ENCODE results near the gene DLG2. TPM values are rescaled to one million over a fixed set of nuclear protein-coding genes. Genes with fewer than 3 reads are reported as not detected.
A peak's percentile ranks its signal among the peaks of the same experiment; 100 is the strongest.

Gene DLG2
- total RNA-seq, 1 experiment from 2014 or later, result 12.1 TPM

DNA sequence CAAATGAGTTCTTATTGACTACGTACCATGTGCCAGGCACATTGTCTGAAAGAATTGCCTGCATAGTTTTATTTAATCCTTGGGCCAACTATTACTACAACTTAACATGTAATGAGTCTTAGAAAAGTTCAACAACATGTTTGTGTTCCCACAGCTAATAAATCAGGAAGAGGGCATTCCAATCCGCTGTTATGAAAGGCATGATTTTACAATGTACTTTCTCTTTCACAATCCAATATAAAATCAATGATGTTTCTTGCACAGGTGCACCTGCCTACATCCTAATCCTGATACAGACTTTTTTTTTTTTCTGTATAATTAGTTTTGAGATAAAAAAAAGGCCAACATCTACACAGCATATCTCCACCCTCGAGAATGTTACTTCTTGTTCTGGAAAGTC is 1612.6 kb downstream of the DLG2 start:
- H3K27ac ChIP-seq, result no peak overlapping the region
- H3K4me1 ChIP-seq, result no peaks in the 10 kb centered on the region
- DNase-seq, result no peak
- H3K27me3 ChIP-seq, result no peaks in the 10 kb centered on the region
- H3K4me3 ChIP-seq, result no peak overlapping the region
- no peaks in the 10 kb centered on the region for H3K36me3 ChIP-seq
- no peaks in the 10 kb centered on the region for H3K9me3 ChIP-seq (replicated peaks)

DNA sequence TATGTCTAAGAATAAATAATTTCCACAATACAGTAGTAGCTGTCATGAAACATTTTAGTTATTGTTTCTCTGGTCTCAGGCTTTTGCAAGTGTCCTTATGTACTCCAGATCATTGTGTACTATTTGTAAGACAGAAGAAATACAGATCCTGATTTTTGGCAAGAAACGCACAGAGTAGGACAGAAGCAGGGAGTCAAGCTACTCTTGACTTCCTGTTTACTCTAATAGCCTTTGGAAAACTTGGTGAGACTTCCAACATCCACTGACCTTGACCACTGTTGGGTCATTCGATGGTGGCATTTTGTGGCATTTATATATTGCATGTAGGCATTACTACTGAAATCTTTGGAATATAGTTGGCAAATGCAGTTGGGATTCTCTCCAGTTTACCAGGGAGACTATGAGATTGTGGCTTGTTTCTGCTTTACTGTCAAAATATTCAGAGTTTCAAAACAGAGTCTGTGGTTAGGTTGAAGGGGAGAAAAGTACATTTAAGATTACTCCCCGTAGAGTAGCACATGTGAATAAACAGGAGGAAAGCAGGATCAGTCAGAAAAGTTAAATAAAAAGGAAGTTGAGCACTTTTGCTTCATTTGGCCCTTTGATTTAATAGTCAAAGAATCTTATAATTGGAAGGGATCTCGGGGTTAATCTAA is 1614.8 kb downstream of the DLG2 start:
- no peak overlapping the region for H3K27ac ChIP-seq
- no peak for DNase-seq
- no peaks in the 10 kb centered on the region for H3K9me3 ChIP-seq (replicated peaks)
- no peak overlapping the region for H3K4me3 ChIP-seq
- no peaks in the 10 kb centered on the region for H3K4me1 ChIP-seq
- H3K27me3 ChIP-seq, result no peaks in the 10 kb centered on the region
- no peaks in the 10 kb centered on the region for H3K36me3 ChIP-seq

DNA sequence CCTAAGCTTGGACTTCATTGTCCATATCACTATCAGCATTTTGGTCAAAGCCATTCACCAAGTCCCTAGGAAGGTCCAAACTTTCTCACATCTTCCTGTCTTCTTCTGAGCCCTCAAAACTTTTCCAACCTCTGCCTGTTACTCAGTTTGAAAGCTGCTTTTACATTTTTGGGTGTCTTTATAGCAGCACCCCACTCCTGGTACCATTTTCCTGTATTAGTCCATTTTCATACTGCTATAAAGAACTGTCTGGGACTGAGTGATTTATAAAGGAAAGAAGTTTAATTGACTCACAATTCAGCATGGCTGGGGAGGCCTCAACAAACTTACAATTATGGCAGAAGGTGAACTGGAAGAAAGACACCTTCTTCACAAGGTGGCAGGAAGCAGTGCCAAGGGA is 1624.0 kb downstream of the DLG2 start:
- Histone ChIP-seq H3K27me3 (no peaks in the 10 kb centered on the region), H3K36me3 (no peaks in the 10 kb centered on the region), H3K27ac (no peak overlapping the region), H3K4me1 (no peaks in the 10 kb centered on the region), H3K9me3 (replicated peaks) (peaks cover 6% of the 10 kb centered on the region), H3K4me3 (no peak overlapping the region)
- no peak for DNase-seq

GRCh38 chr11:83998921-83999320 is 1628.2 kb downstream of the DLG2 start:
- Histone ChIP-seq H3K4me1 (no peaks in the 10 kb centered on the region), H3K27me3 (no peaks in the 10 kb centered on the region), H3K9me3 (replicated peaks) (peaks cover 6% of the 10 kb centered on the region), H3K27ac (no peak overlapping the region), H3K4me3 (no peak overlapping the region), H3K36me3 (no peaks in the 10 kb centered on the region)
- DNase-seq, result no peak

DNA sequence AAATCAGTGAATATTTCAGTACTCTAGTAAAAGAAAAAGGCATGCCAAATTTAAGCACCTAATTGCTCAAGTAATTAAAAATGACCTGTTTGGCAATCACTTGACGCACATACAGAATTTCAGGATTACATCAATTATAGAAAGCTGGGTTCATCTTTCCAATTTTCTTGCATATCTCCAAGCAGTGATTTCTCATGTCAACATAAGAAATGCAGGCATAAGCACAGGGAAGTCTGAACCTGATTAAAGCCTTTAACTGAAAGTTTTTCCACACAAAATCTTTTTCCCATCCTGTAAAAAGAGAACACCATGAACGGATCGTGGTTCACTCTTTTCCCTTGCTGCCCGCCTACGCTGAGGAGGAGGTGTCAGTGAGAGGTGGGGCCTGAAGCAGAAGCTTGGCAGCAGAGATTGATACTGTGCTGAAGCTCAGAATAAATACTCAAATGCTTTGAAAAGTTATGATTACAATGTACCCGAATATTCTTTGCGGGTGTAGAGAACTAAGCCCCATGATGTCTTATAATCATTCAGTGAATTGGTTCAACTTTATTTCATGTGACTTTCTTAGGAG is 1636.9 kb downstream of the DLG2 start:
- Histone ChIP-seq H3K36me3 (no peaks in the 10 kb centered on the region), H3K27me3 (no peaks in the 10 kb centered on the region), H3K27ac (no peak overlapping the region), H3K9me3 (replicated peaks) (no peaks in the 10 kb centered on the region), H3K4me1 (no peaks in the 10 kb centered on the region), H3K4me3 (no peak overlapping the region)
- no peak for DNase-seq

- Histone ChIP-seq H3K27me3 (no peaks in the 10 kb centered on the region), H3K4me3 (no peak overlapping the region)
These were observed 1644.3 kb downstream of the DLG2 start for GRCh38 chr11:83982825-83983224.

GRCh38 chr11:83979593-83979992 is 1647.6 kb downstream of the DLG2 start:
- Histone ChIP-seq H3K4me3 (no peak overlapping the region), H3K9me3 (replicated peaks) (no peaks in the 10 kb centered on the region), H3K27me3 (no peaks in the 10 kb centered on the region), H3K4me1 (no peaks in the 10 kb centered on the region), H3K36me3 (no peaks in the 10 kb centered on the region), H3K27ac (no peak overlapping the region)
- DNase-seq, result no peak

More at GRCh38 chr11:83982825-83983224, 1644.3 kb downstream of the DLG2 start:
- no peaks in the 10 kb centered on the region for H3K9me3 ChIP-seq (replicated peaks)
- no peaks in the 10 kb centered on the region for H3K4me1 ChIP-seq
- no peak for DNase-seq
- no peak overlapping the region for H3K27ac ChIP-seq
- H3K36me3 ChIP-seq, result no peaks in the 10 kb centered on the region

- no peaks in the 10 kb centered on the region for H3K4me1 ChIP-seq
- no peak for DNase-seq
- H3K27me3 ChIP-seq, result no peaks in the 10 kb centered on the region
- H3K27ac ChIP-seq, result no peak overlapping the region
- no peaks in the 10 kb centered on the region for H3K36me3 ChIP-seq
- H3K4me3 ChIP-seq, result no peak overlapping the region
- no peaks in the 10 kb centered on the region for H3K9me3 ChIP-seq (replicated peaks)
These were observed 1648.2 kb downstream of the DLG2 start for GRCh38 chr11:83978942-83979341.

GRCh38 chr11:83976086-83976485 is 1651.1 kb downstream of the DLG2 start:
- Histone ChIP-seq H3K4me1 (no peaks in the 10 kb centered on the region), H3K9me3 (replicated peaks) (no peaks in the 10 kb centered on the region), H3K27ac (no peak overlapping the region), H3K27me3 (no peaks in the 10 kb centered on the region), H3K36me3 (no peaks in the 10 kb centered on the region), H3K4me3 (no peak overlapping the region)
- no peak for DNase-seq

DNA sequence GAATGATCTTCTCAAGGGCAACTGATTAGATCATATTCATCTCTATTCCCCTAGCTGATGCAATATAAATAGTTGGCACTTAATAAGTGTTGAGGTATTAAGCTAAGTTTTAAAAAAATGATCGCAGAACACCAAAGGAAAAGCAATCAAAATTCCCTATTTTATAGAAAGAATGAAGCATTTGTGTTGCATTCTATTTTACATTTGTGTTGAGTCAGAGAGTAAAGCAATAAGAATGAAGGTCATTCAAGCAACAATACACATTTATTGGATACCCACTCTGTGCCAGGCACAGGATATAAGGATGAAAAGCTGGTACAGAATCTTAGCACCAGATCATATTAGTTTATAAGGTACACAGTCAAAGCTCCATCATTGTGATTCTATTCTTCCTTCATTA is 1654.6 kb downstream of the DLG2 start:
- no peaks in the 10 kb centered on the region for H3K9me3 ChIP-seq (replicated peaks)
- no peak overlapping the region for H3K27ac ChIP-seq
- no peaks in the 10 kb centered on the region for H3K27me3 ChIP-seq
- H3K4me1 ChIP-seq, result no peaks in the 10 kb centered on the region
- H3K36me3 ChIP-seq, result no peaks in the 10 kb centered on the region
- no peak for DNase-seq
- H3K4me3 ChIP-seq, result no peak overlapping the region

DNA sequence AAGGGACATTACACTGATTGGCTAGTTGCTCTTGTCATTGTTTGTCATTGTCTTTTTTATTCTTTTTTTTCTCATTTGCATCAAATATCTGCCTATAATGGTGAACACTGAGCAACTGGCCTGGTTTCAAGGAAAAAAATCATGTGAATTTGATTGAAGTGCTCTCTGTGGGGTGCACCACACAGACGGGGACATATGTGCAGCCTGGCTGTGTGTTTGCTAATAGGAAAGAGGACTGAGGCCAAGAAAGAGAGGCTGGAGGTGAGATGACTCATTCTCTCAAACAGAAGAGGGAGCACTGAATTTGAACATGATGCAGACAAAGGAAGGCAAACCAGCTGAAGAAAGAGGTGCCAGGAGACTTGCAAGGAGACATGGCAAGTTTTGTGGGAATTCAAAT is 1656.1 kb downstream of the DLG2 start:
- Histone ChIP-seq H3K27me3 (no peaks in the 10 kb centered on the region), H3K4me1 (no peaks in the 10 kb centered on the region), H3K27ac (no peak overlapping the region), H3K36me3 (no peaks in the 10 kb centered on the region), H3K4me3 (no peak overlapping the region), H3K9me3 (replicated peaks) (no peaks in the 10 kb centered on the region)
- DNase-seq, result peak in 1 of 2 experiments; percentile 11

DNA sequence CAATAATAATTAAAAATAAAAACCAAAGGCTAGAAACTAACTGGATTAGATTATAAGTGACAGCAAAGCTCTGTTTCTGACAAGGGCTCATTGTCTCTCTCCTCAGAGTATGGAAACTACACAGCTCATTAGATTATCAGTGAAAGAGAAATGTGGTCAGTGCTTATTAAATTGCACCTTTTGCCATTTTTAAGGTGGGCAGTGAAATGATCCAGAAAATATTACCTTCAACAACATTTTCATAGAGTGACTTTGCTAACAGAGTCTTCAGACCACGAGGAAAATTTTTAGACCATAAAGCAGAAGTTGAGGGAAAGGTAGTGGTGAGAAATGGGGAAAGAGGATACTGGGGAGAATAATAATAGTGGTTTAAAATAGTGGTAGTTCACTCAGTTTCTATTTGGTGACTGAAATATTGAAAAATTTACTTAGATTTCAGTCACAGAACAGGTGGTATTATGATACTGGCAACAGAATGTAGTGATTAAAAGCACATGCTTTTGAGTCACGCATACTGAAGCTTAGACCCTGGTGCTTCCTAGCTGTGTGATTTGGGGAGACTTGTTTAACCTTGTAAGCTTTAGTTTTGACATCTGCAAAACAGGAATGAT is 1657.0 kb downstream of the DLG2 start:
- no peaks in the 10 kb centered on the region for H3K9me3 ChIP-seq (replicated peaks)
- H3K36me3 ChIP-seq, result no peaks in the 10 kb centered on the region
- H3K4me1 ChIP-seq, result no peaks in the 10 kb centered on the region
- no peaks in the 10 kb centered on the region for H3K27me3 ChIP-seq
- DNase-seq, result no peak
- H3K27ac ChIP-seq, result no peak overlapping the region
- no peak overlapping the region for H3K4me3 ChIP-seq

- Histone ChIP-seq H3K27me3 (no peaks in the 10 kb centered on the region), H3K36me3 (no peaks in the 10 kb centered on the region)
- DNase-seq, result no peak
These were observed 1669.9 kb downstream of the DLG2 start for GRCh38 chr11:83957038-83957900.

GRCh38 chr11:83956119-83956697 is 1670.9 kb downstream of the DLG2 start:
- Histone ChIP-seq H3K4me3 (no peak overlapping the region), H3K9me3 (replicated peaks) (no peaks in the 10 kb centered on the region), H3K36me3 (no peaks in the 10 kb centered on the region)

More at GRCh38 chr11:83957038-83957900, 1669.9 kb downstream of the DLG2 start:
- Histone ChIP-seq H3K9me3 (replicated peaks) (no peaks in the 10 kb centered on the region), H3K4me1 (peaks cover 6% of the 10 kb centered on the region; the same call in 1 of the 2 replicates), H3K27ac (no peak overlapping the region), H3K4me3 (no peak overlapping the region)

More at GRCh38 chr11:83956119-83956697, 1670.9 kb downstream of the DLG2 start:
- peaks cover 6% of the 10 kb centered on the region; the same call in 1 of the 2 replicates for H3K4me1 ChIP-seq
- no peak for DNase-seq
- H3K27ac ChIP-seq, result no peak overlapping the region
- H3K27me3 ChIP-seq, result no peaks in the 10 kb centered on the region

All from SJCRH30 (cell line).